NCI-H345 (cell line): Measurements from ENCODE around the gene PTCSC3.
A peak's percentile ranks its signal among the peaks of the same experiment; 100 is the strongest.
"Not testable (repeated sequence)": the region's sequence is repeated elsewhere in the genome, so short reads cannot be mapped to it uniquely, and the experiment has no call there.

Experiments used
- DNase-seq: peaks from one replicate; lab custom pipeline; 2025; lab: John Stamatoyannopoulos, UW

The PTCSC3 gene

GRCh38 chr14:36173161-36173560, 3.4 kb downstream of the PTCSC3 start:
- no peak for DNase-seq

- no peak for DNase-seq
Observed at GRCh38 chr14:36171607-36172006, 4.9 kb downstream of the PTCSC3 start.

DNA sequence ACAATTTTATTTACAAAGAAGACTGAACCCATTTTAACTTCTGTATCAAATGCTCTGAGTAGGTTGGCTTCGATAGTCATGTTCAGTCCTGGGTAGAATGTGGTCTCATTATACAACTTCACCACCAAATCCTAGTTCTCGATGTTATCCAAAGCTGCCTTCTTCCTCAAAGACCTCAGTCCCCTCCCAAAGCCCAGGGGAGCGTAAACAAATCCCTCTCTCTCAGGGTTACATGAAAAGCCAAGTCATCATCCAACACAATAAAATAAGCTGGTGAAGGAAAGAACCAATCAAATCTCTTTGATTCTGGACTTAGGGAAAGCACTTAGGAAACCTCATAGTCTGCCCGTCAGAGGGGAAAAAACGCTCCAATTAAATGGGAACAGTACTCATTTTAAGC, 9.1 kb downstream of the PTCSC3 start:
- no peak for DNase-seq

GRCh38 chr14:36163451-36163850, 13.1 kb downstream of the PTCSC3 start:
- no peak for DNase-seq

DNA sequence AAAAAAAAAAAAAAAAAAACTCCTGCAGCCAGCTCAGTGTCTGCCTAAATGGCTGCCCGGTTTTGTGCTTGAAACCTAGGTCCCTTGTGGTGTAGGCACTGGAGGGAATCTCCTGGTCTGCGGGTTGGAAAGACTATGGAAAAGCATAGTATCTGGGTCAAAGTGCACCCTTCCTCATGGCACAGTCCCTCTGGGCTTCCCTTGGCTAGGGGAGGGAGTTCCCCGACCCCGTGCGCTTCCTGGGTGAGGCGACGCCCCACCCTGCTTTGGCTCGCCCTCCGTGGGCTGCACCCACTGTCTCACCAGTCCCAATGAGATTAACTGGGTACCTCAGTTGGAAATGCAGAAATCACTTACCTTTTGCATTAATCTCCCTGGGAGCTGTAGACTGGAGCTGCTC, 14.3 kb downstream of the PTCSC3 start:
- no peak for DNase-seq

- DNase-seq = no peak
Observed at GRCh38 chr14:36161776-36162175, 14.7 kb downstream of the PTCSC3 start.

GRCh38 chr14:36151335-36151734, 25.2 kb downstream of the PTCSC3 start:
- DNase-seq = no peak

DNA sequence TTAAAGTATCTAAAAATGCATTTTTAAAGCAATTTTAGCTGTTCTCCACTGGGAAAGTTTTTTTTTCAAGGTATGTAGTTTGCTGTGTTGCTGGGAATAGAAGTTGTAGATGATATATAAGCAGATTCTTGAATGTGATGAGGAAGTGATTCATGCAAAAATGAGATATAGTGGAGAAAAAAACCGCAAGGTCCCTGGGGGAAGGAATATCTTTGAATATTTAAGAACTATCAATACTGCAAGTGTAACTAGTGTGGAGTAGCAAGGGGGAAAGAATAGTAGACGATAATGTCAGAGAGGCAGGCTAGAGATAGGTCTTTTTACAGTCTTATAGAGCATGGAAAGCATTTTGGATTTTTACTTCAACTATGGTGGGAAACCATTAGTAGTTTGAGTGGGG, 42.5 kb downstream of the PTCSC3 start:
- no peak for DNase-seq

DNA sequence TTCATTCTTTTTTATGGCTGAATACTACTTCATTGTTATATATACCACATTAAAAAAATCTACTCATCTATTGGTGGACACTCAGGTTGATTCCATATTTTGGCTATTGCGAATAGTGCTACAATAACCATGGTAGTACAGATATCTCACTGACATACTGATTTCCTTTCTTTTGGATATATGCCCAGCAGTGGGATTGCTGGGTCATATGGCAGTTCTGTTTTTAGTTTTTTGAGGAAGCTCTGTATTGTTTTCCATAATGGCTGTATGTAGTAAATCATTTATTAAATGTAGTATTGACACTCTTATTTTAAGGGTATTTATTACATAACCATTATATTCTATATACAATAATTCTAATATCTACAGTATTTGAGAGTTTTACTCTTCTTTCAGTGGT, 43.7 kb downstream of the PTCSC3 start:
- no peak for DNase-seq

DNA sequence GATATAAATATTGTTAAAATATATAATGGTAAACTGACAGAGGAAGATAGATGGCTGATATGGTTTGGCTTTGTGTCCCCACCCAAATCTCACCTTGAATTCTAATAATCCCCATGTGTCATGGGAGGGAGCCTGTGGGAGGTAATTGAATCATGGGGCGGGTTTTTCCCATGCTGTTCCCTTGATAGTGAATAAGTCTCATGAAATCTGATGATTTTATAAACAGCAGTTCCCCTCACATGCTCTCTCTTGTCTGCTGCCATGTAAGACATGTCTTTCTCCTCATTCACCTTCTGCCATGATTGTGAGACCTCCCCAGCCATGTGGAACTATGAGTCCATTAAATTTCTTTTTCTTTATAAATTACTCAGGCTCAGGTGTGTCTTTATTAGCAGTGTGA, 46.3 kb downstream of the PTCSC3 start:
- no peak for DNase-seq

GRCh38 chr14:36129181-36129580, 47.3 kb downstream of the PTCSC3 start:
- DNase-seq = no peak

DNA sequence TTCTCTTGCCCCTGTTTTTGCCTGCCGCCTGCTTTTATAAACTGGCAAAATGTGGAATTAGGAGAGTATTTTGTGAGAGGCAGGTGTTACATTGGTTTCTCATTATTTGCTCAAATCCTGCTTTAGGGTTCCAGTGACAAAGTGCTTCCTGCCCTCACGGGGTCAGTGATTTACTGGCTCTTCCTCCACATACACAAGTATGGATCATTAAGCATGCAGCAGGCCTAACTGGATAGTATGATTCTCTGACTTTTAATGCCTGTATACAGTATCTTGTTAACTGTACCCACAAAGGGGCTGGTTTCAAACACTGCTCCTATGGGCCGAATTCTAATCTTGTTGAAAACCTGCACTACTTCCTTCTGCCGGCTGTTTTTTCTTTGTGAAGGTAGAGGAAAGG, 63.2 kb downstream of the PTCSC3 start:
- no peak for DNase-seq

DNA sequence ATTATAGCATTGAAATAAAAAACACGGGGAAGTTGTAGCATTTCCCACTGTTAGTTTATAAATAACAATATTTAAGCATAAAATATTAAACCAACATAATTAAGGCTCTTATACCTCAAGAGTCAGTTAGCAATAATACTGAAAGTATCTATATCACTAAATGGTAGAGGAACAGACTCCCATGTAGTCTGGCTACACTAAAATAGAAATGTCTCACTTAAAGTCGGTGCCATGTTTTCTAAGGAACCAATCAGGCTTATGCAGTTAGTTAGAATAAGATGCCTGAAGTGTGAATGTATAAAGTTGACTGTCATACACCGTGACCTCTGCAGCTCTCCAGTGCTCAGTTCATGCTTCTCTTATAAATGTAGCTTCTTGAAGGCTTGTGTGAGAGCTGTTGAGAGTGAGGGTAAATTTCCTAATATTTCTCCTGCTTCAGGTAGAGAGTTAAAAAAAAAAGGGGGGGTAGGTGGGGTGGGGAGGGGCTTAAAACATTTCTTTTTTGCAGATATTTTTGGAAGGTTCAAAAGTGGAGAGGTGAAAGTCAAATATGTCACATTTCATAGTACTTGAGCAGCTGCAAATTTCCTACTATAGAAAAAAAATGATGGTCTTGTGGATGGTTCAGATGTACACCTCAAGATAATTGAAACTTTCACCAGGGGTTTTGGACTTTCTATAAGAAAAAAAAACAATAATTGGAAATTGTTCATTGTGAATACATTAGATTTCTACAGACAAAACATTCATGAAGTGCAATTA, 64.5 kb downstream of the PTCSC3 start:
- no peak for DNase-seq

DNA sequence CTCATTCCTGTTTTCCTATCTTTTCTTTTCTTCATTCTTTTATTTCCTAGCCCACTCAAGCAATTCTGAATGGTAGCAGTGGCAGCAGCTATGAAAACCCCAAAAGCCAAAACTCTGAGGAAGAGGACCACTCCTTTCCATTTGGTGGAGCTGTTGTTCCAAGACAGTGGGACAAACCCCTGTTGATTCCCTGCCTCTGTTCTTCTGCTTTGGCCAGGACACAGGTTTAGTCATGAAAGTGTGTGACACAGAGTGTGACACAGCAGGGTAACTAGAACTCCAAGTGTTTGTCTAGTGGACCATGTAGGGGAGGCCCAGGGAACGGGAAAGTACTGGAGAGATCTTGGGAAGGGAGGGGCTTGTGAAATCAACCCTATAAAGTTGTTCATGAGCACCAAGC, 71.1 kb downstream of the PTCSC3 start:
- DNase-seq = peak; percentile 51

GRCh38 chr14:36104258-36104657, 72.3 kb downstream of the PTCSC3 start:
- DNase-seq = not testable (repeated sequence)

GRCh38 chr14:36099619-36100018, 76.9 kb downstream of the PTCSC3 start:
- DNase-seq = no peak

DNA sequence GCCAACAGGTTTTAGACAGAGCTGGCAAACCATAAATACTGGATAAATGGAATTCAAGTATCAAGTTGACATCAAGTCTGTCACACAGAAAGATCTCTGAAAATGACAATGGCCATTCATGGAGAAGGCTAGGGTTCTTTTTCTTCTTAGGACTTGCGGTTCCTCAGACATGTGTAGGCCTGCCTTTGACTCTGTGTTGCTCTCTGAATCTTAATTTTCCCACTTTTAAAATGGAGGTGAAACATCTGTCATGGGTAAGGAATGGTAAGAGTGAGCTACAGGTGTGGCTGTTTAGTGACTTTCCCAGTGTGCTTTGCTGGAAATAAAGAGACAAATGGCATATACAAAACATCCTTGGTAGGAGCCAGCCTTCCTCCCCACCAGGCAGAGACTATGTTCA, 79.2 kb downstream of the PTCSC3 start:
- DNase-seq = no peak

GRCh38 chr14:36096090-36096489, 80.4 kb downstream of the PTCSC3 start:
- DNase-seq = no peak

GRCh38 chr14:36094963-36095362, 81.6 kb downstream of the PTCSC3 start:
- DNase-seq = no peak

- DNase-seq = no peak
Observed at GRCh38 chr14:36091096-36091495, 85.4 kb downstream of the PTCSC3 start.

- no peak for DNase-seq
Observed at GRCh38 chr14:36087411-36087810, 89.1 kb downstream of the PTCSC3 start.

- no peak for DNase-seq
Observed at GRCh38 chr14:36086629-36087395, 89.7 kb downstream of the PTCSC3 start.

GRCh38 chr14:36085861-36086260, 90.7 kb downstream of the PTCSC3 start:
- no peak for DNase-seq
